ENCODE results near the gene MGAT4D. TPM values are rescaled to one million over a fixed set of nuclear protein-coding genes. Genes with fewer than 3 reads are reported as not detected.

The MGAT4D gene
- total RNA-seq, 1 donor from 2014 or later = not detected

- Histone ChIP-seq H3K4me3 (no peak overlapping the region), H3K27ac (no peak overlapping the region), H3K36me3 (no peaks in the 10 kb centered on the region), H3K4me1 (no peaks in the 10 kb centered on the region), H3K9me3 (no peaks in the 10 kb centered on the region), H3K27me3 (no peaks in the 10 kb centered on the region)
- intact Hi-C loops (cut with DNase I) = no loop called here
- no peak for DNase-seq (ENCODE audit: low spot score in 2 of 2)
- TF ChIP-seq CTCF (IDR thresholded peaks at IDR 0.05) = no peak
Observed at GRCh38 chr4:140408974-140409373, 89.1 kb downstream of the MGAT4D start.

- no peaks in the 10 kb centered on the region for H3K27me3 ChIP-seq
Observed at GRCh38 chr4:140406292-140406691, 91.8 kb downstream of the MGAT4D start.

GRCh38 chr4:140400111-140400510, 98.0 kb downstream of the MGAT4D start:
- H3K36me3 ChIP-seq = no peaks in the 10 kb centered on the region
- H3K9me3 ChIP-seq = no peaks in the 10 kb centered on the region
- no peak overlapping the region for H3K4me3 ChIP-seq
- DNase-seq (ENCODE audit: low spot score in 2 of 2) = no peak
- intact Hi-C loops (cut with DNase I) = no loop called here
- H3K27ac ChIP-seq = no peak overlapping the region
- no peak for TF ChIP-seq CTCF (IDR thresholded peaks at IDR 0.05)
- no peaks in the 10 kb centered on the region for H3K4me1 ChIP-seq
- H3K27me3 ChIP-seq = no peaks in the 10 kb centered on the region

More at GRCh38 chr4:140406292-140406691, 91.8 kb downstream of the MGAT4D start:
- H3K4me3 ChIP-seq = no peak overlapping the region
- no peaks in the 10 kb centered on the region for H3K9me3 ChIP-seq
- intact Hi-C loops (cut with DNase I) = no loop called here
- no peaks in the 10 kb centered on the region for H3K36me3 ChIP-seq
- no peak overlapping the region for H3K27ac ChIP-seq
- H3K4me1 ChIP-seq = no peaks in the 10 kb centered on the region
- TF ChIP-seq CTCF (IDR thresholded peaks at IDR 0.05) = no peak
- no peak for DNase-seq (ENCODE audit: low spot score in 2 of 2)

GRCh38 chr4:140395668-140396067, 102.4 kb downstream of the MGAT4D start:
- Histone ChIP-seq H3K27ac (no peak overlapping the region), H3K27me3 (no peaks in the 10 kb centered on the region), H3K36me3 (no peaks in the 10 kb centered on the region), H3K4me3 (no peak overlapping the region), H3K9me3 (no peaks in the 10 kb centered on the region), H3K4me1 (no peaks in the 10 kb centered on the region)
- no peak for TF ChIP-seq CTCF (IDR thresholded peaks at IDR 0.05)
- DNase-seq (ENCODE audit: low spot score in 2 of 2) = no peak
- intact Hi-C loops (cut with DNase I) = no loop called here

Other genes starting within 250 kb of the MGAT4D start
- gene SCOC, start 124.6 kb downstream of the MGAT4D start, total RNA-seq = 7.2 TPM
- gene CLGN, start 70.6 kb downstream of the MGAT4D start, total RNA-seq = not detected
- gene ELMOD2, start 25.9 kb upstream of the MGAT4D start, total RNA-seq = 3.9 TPM
- gene UCP1, start 70.7 kb upstream of the MGAT4D start, total RNA-seq = not detected

Data from ascending aorta (tissue), 2 donors.